ENCODE results near the gene PLCL2.

- TF ChIP-seq CTCF (IDR thresholded peaks at IDR 0.05; ENCODE audit: borderline replicate concordance, extremely low read depth, low read length, poor library complexity, severe bottlenecking) = no peak
- no peak for TF ChIP-seq EZH2 (IDR thresholded peaks at IDR 0.05; ENCODE audit: borderline replicate concordance, low read depth, low read length, severe bottlenecking)
Observed at GRCh38 chr3:17052363-17052762, 167.6 kb downstream of the PLCL2 start.

All from DND-41 (cell line).